ENCODE measurements around the gene ZNF580. TPM values are rescaled to one million over a fixed set of nuclear protein-coding genes. Genes with fewer than 3 reads are reported as not detected.

ZNF580 gene
- total and polyA plus RNA-seq, 5 donors from 2014 or later: 14.3 to 30.8 (median 17.2) TPM

DNA sequence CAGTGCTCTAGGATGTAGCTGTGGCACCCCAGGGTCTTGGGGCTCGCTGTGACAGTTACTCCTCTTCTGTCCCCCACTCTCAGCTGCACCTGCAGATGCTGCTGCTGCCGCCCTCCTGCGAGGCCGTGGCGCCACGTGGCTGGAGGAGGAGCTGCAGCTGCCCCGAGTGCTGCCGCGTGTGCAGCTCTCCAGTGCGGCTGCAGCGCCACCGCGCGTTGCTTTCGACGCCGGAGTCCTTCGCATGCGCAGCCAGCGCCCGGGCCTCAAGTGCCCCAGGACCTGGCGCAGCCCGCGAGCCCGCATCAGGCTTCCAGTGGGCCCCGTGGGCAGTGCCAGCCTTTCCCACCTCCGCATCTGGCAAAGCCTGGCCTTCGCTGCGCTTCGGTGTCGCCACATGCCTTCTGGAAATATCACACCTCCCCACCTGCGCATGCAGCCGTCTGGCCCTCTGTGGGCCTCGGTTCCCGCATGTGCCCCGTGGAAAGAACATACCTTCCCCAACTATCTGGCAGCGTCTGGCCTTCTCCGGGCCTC lies 692 bp upstream of the ZNF580 start:
- ATAC-seq (ENCODE audit: low read depth in 2 of 2) (peak; percentile 46), DNase-seq (peak; percentile 63 to 89 (median 75))
- Histone ChIP-seq H3K4me3 (ENCODE audit: low read depth, low read length) (no peak overlapping the region), H3K9me3 (ENCODE audit: control insufficient read depth in 2 of 2, low read length in 2 of 2) (no peaks in the 10 kb centered on the region), H3K36me3 (ENCODE audit: control insufficient read depth, insufficient read depth, low read length) (peaks cover 4% of the 10 kb centered on the region), H3K4me1 (ENCODE audit: control insufficient read depth, insufficient read depth, low read length, poor library complexity, severe bottlenecking) (peaks cover 85% of the 10 kb centered on the region), H3K27ac (ENCODE audit: insufficient read depth, low read length, poor library complexity, severe bottlenecking) (peak overlapping the region; percentile 80), H3K27me3 (ENCODE audit: control insufficient read depth, insufficient read depth, low read length) (no peaks in the 10 kb centered on the region)
- peaks cover 24% of the 10 kb centered on the region for H3K36me3 Mint-ChIP-seq
- peaks cover 4 to 77% (median 52%) of the 10 kb centered on the region in 4 donors for H3K4me1 Mint-ChIP-seq
- peak overlapping the region; percentile 66 to 96 (median 83) for H3K4me3 Mint-ChIP-seq
- peaks cover 13% of the 10 kb centered on the region for H3K27me3 Mint-ChIP-seq
- peak overlapping the region in 2 of 3 donors; percentile 79 to 89 for H3K27ac Mint-ChIP-seq
- peaks cover 0 to 2% (median 0%) of the 10 kb centered on the region in 7 donors for H3K9me3 Mint-ChIP-seq

DNA sequence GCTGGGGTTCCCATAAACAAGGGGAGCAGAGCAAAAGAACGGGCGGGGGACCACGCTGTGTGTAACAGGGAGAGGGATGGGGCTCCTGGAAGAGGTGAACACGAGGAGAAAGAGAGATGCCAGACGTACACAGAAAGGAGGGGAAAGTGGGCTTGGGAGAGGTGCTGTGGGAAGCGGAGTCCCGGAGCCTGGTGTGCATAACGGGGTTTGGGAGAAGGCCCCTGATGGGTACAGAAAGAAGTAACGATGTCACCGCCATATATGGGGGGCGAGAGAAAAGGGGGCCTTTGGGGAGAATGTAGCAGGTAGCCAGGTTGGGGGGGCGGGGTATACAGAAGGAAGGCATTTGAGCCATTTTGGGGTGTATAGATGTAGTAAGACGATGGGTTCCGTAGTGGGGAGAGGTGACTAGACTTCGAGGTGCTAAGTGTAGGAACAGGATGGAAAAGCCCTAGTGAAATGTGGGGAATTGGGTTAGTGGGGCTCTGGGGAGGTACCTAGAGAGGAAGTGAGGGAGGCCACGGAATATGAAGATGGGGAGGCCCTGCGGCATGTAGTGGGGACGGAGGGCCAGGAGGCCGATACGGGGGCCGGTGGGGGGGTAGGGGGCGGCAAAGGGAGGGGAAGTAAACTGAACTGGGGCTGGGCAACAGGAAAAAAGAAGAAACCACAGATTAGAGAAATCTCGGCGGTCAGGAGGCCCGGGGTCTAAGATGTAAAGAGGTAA lies 787 bp downstream of the ZNF580 start:
- H3K9me3 ChIP-seq (ENCODE audit: control insufficient read depth in 2 of 2, low read length in 2 of 2): no peaks in the 10 kb centered on the region
- H3K4me1 ChIP-seq (ENCODE audit: control insufficient read depth, insufficient read depth, low read length, poor library complexity, severe bottlenecking): peaks cover 70% of the 10 kb centered on the region
- H3K27ac Mint-ChIP-seq: peak overlapping the region; percentile 92 to 95 (median 94)
- DNase-seq: peak in 2 of 3 donors; percentile 34 to 51
- H3K27ac ChIP-seq (ENCODE audit: insufficient read depth, low read length, poor library complexity, severe bottlenecking): peak overlapping the region; percentile 80
- peaks cover 0 to 68% (median 41%) of the 10 kb centered on the region in 4 donors for H3K4me1 Mint-ChIP-seq
- H3K27me3 ChIP-seq (ENCODE audit: control insufficient read depth, insufficient read depth, low read length): no peaks in the 10 kb centered on the region
- peak overlapping the region; percentile 83 to 98 (median 90) for H3K4me3 Mint-ChIP-seq
- peak overlapping the region; percentile 72 for H3K4me3 ChIP-seq (ENCODE audit: low read depth, low read length)
- H3K36me3 ChIP-seq (ENCODE audit: control insufficient read depth, insufficient read depth, low read length): peaks cover 8% of the 10 kb centered on the region
- H3K27me3 Mint-ChIP-seq: peaks cover 11% of the 10 kb centered on the region
- ATAC-seq (ENCODE audit: low read depth in 2 of 2): peak in 1 of 2 donors; percentile 2
- H3K36me3 Mint-ChIP-seq: peaks cover 11% of the 10 kb centered on the region
- peaks cover 0 to 2% (median 0%) of the 10 kb centered on the region in 7 donors for H3K9me3 Mint-ChIP-seq

DNA sequence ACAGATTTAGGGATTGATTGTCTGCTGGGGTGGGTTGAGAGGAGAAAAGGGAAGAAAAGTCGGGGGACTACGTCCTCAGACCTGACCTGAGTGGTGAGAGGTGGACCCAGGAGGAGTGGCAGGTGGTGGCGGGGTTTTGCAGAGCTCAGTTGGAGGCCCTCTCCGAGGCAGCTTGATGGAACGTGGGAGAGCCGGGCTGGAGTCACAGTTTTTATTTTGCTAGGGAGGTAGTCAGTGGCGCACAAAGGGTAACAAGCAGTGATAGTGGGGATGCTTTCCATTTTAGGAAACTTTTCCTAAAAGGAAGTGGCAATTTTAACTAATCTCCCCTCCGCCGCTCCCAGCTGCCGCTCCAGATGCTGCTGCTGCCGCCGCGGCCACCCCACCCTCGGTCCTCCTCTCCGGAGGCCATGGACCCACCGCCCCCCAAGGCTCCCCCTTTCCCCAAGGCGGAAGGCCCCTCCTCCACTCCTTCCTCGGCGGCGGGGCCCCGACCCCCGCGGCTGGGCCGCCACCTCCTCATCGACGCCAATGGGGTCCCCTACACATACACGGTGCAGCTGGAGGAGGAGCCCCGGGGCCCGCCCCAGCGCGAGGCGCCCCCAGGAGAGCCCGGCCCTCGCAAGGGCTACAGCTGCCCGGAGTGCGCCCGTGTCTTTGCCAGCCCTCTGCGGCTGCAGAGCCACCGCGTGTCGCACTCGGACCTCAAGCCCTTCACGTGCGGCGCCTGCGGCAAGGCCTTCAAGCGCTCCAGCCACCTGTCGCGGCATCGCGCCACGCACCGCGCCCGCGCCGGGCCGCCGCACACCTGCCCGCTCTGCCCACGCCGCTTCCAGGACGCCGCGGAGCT lies 1.6 kb downstream of the ZNF580 start:
- Mint-ChIP-seq H3K9me3 (peaks cover 0 to 2% (median 0%) of the 10 kb centered on the region in 7 donors), H3K36me3 (peaks cover 9% of the 10 kb centered on the region), H3K4me3 (peak overlapping the region; percentile 93 to 98 (median 96)), H3K27ac (peak overlapping the region; percentile 93 to 99 (median 98)), H3K4me1 (peaks cover 0 to 67% (median 42%) of the 10 kb centered on the region in 4 donors), H3K27me3 (peaks cover 11% of the 10 kb centered on the region)
- ATAC-seq (ENCODE audit: low read depth in 2 of 2): peak in 1 of 2 donors; percentile 6
- Histone ChIP-seq H3K9me3 (ENCODE audit: control insufficient read depth in 2 of 2, low read length in 2 of 2) (no peaks in the 10 kb centered on the region), H3K4me1 (ENCODE audit: control insufficient read depth, insufficient read depth, low read length, poor library complexity, severe bottlenecking) (peaks cover 65% of the 10 kb centered on the region), H3K36me3 (ENCODE audit: control insufficient read depth, insufficient read depth, low read length) (peaks cover 8% of the 10 kb centered on the region), H3K27ac (ENCODE audit: insufficient read depth, low read length, poor library complexity, severe bottlenecking) (peak overlapping the region; percentile 80), H3K4me3 (ENCODE audit: low read depth, low read length) (peak overlapping the region; percentile 67), H3K27me3 (ENCODE audit: control insufficient read depth, insufficient read depth, low read length) (no peaks in the 10 kb centered on the region)
- DNase-seq: peak in 1 of 3 donors; percentile 42

DNA sequence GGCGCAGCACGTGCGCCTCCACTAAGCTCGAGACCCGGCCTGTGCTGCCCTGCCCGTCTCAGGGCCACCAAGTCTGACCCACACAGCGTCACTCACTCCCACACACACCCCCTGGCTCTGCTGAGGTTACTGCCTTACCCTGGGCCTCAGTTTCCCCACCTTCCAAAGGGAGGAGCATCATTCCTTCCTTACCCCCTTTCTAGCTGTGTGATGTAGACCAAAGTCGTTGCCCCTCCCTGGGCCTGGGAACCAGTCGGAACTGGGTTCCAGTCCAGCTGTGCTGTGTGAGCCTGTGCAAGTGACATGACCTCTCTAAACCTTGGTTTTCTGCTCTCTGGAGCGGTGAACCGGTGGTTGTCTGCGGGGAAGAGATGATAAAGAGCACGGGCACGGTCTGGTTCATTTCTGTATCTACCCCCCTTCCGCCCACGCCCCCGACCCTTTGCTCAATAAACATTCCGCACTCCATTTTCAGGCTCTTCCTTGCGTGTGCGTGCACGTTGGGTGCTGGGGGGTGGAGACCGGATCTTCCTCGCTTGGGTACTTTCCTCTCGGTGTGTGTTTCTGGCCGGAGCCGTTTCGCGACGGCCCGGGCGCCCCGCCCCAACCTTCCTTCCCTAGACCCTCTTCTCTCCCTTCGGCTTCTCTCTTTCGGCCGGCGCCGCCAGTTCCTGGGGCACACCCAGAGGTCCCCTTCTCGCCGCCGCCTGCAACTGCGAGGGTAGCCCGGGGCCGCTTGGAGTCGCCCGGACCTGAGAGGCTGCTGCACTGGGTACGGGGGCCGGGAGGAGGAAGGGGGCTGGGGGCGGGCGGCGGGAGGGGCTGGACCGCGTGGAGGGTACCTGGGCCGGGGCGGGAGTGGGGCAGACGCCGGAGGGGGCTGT lies 2.4 kb downstream of the ZNF580 start, which contains the start of gene ZNF581:
TSS of gene ZNF581 (plus strand) at position 647 of the 884 bp plus-strand sequence. CDS start 923 bp downstream, outside the sequence.
- peak; percentile 57 to 62 for ATAC-seq (ENCODE audit: low read depth in 2 of 2)
- peak within 1 kb of the TSS; percentile 79 for H3K4me3 ChIP-seq (ENCODE audit: low read depth, low read length)
- Mint-ChIP-seq H3K4me3 (peak within 1 kb of the TSS; percentile 93 to 98 (median 96)), H3K9me3 (peaks cover 0 to 2% (median 0%) of the 10 kb centered on the region in 7 donors), H3K27me3 (peaks cover 6% of the 10 kb centered on the region), H3K27ac (peak within 1 kb of the TSS; percentile 93 to 99 (median 98)), H3K36me3 (peaks cover 4% of the 10 kb centered on the region), H3K4me1 (peaks cover 0 to 62% (median 35%) of the 10 kb centered on the region in 4 donors)
- no peaks in the 10 kb centered on the region for H3K9me3 ChIP-seq (ENCODE audit: control insufficient read depth in 2 of 2, low read length in 2 of 2)
- no peaks in the 10 kb centered on the region for H3K27me3 ChIP-seq (ENCODE audit: control insufficient read depth, insufficient read depth, low read length)
- peaks cover 70% of the 10 kb centered on the region for H3K4me1 ChIP-seq (ENCODE audit: control insufficient read depth, insufficient read depth, low read length, poor library complexity, severe bottlenecking)
- H3K27ac ChIP-seq (ENCODE audit: insufficient read depth, low read length, poor library complexity, severe bottlenecking): peak within 1 kb of the TSS; percentile 80
- peaks cover 8% of the 10 kb centered on the region for H3K36me3 ChIP-seq (ENCODE audit: control insufficient read depth, insufficient read depth, low read length)
- DNase-seq: peak; percentile 66 to 88 (median 79)

DNA sequence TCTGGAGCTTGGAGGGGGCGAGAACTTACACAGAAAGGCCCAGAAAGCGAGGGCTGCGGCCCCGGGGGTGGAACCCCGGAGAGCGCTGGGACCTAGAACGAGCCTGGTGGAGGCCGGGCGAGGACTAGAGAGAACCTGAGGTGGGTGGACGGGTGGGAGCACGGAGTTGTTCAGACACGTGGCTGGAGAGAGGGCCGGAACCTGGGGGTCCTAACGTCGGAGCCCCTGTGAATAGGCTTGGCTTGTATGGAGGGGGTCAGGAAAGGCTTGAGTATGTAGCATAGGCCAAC lies 3.0 kb downstream of the ZNF580 start:
- ATAC-seq (ENCODE audit: low read depth in 2 of 2) (no peak), DNase-seq (no peak)
- Mint-ChIP-seq H3K27ac (peak overlapping the region in 2 of 3 donors; percentile 90 to 93), H3K4me3 (peak overlapping the region; percentile 93 to 97 (median 96)), H3K27me3 (peaks cover 6% of the 10 kb centered on the region), H3K9me3 (peaks cover 0 to 2% (median 0%) of the 10 kb centered on the region in 7 donors), H3K36me3 (peaks cover 4% of the 10 kb centered on the region), H3K4me1 (peaks cover 0 to 63% (median 34%) of the 10 kb centered on the region in 4 donors)
- Histone ChIP-seq H3K4me3 (ENCODE audit: low read depth, low read length) (peak overlapping the region; percentile 48), H3K4me1 (ENCODE audit: control insufficient read depth, insufficient read depth, low read length, poor library complexity, severe bottlenecking) (peaks cover 73% of the 10 kb centered on the region), H3K9me3 (ENCODE audit: control insufficient read depth in 2 of 2, low read length in 2 of 2) (no peaks in the 10 kb centered on the region), H3K27me3 (ENCODE audit: control insufficient read depth, insufficient read depth, low read length) (no peaks in the 10 kb centered on the region), H3K27ac (ENCODE audit: insufficient read depth, low read length, poor library complexity, severe bottlenecking) (peak overlapping the region; percentile 80), H3K36me3 (ENCODE audit: control insufficient read depth, insufficient read depth, low read length) (peaks cover 8% of the 10 kb centered on the region)

DNA sequence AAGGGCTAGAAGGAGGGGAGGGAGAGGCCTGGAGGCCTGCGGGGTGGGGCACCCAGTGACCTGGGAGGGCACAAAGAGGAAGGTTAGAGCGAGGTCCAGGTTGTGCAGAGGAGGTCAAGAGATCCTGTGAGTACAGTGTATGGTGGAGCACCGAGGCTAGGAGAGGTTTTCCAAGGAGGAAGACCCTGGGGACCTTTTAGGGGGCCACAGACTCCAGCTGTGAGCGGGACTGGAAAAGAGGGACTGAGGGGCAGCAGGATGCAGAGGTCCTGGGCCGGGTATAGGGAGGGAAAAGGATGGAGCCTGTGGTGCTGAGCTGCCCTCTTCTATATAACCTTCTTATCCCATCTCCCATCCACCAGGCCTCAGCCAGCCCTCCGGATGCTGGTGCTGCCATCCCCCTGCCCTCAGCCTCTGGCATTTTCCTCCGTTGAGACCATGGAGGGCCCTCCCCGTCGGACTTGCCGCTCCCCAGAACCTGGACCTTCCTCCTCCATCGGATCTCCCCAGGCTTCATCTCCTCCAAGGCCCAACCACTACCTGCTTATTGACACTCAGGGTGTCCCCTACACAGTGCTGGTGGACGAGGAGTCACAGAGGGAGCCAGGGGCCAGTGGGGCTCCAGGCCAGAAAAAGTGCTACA lies 3.5 kb downstream of the ZNF580 start:
- no peak for DNase-seq
- peak overlapping the region; percentile 93 to 97 (median 96) for H3K4me3 Mint-ChIP-seq
- H3K9me3 ChIP-seq (ENCODE audit: control insufficient read depth in 2 of 2, low read length in 2 of 2): no peaks in the 10 kb centered on the region
- peaks cover 0 to 59% (median 30%) of the 10 kb centered on the region in 4 donors for H3K4me1 Mint-ChIP-seq
- H3K27me3 Mint-ChIP-seq: peaks cover 6% of the 10 kb centered on the region
- peak overlapping the region in 2 of 3 donors; percentile 90 to 93 for H3K27ac Mint-ChIP-seq
- H3K4me1 ChIP-seq (ENCODE audit: control insufficient read depth, insufficient read depth, low read length, poor library complexity, severe bottlenecking): peaks cover 73% of the 10 kb centered on the region
- no peak for ATAC-seq (ENCODE audit: low read depth in 2 of 2)
- H3K4me3 ChIP-seq (ENCODE audit: low read depth, low read length): peak overlapping the region; percentile 48
- H3K36me3 ChIP-seq (ENCODE audit: control insufficient read depth, insufficient read depth, low read length): peaks cover 8% of the 10 kb centered on the region
- no peaks in the 10 kb centered on the region for H3K9me3 Mint-ChIP-seq
- no peaks in the 10 kb centered on the region for H3K36me3 Mint-ChIP-seq
- H3K27me3 ChIP-seq (ENCODE audit: control insufficient read depth, insufficient read depth, low read length): no peaks in the 10 kb centered on the region
- peak overlapping the region; percentile 80 for H3K27ac ChIP-seq (ENCODE audit: insufficient read depth, low read length, poor library complexity, severe bottlenecking)
